Measurements from ENCODE around the gene RO60.
A peak's percentile ranks its signal among the peaks of the same experiment; 100 is the strongest.

Gene RO60

DNA sequence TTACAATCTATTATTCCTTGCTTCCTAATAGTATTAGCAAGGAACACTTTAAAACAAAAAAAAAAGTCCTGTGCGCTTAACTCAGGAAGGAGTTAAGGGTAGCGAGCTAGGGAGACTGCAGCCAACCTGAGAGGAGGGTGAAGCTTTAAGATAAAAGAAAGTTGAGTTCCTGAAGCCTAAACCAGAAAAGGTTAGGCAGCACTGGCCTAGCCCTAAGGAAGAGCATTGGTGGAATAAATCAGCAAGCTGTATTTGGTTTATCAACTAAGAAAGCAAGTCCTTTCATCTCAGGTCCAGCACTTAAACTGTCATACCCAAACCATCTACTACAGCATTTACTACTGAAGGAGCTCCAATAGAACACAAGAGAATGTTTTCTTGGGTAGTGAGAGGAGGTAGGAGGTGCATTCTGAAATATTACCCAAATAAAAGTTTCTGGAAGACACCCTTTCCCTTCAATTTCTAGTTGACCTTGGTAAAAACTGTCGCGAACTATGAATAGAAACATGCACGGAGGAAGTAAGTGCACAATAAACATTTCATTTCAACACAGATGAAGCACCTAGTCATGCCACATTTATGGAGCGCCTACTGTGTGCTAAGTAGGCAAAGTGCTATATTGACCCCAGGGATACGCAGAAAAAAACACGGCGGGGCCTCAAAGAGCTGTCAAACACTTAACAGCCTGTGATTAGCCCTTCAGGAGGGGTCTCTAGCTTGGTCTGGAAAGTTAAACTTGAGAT, 44.5 kb downstream of the RO60 start:
- no peaks in the 10 kb centered on the region for H4K20me1 ChIP-seq (ENCODE audit: insufficient read depth, low read length)
- H3K27me3 ChIP-seq (ENCODE audit: insufficient read depth, low read length, poor library complexity), result peaks cover 5% of the 10 kb centered on the region
- H3K9me3 ChIP-seq (ENCODE audit: insufficient read depth, low read length, severe bottlenecking), result no peaks in the 10 kb centered on the region
- peaks cover 22% of the 10 kb centered on the region for H3K4me1 ChIP-seq (ENCODE audit: insufficient read depth, low read length)
- peak overlapping the region; percentile 33; the same call in 1 of the 2 replicates for H3K27ac ChIP-seq (ENCODE audit: low read length)
- H3K79me2 ChIP-seq (ENCODE audit: insufficient read depth, low read length), result peaks cover 15% of the 10 kb centered on the region
- DNase-seq (no peak), ATAC-seq (ENCODE audit: insufficient read depth, low read depth) (no peak)
- TF ChIP-seq, protein P1, sequence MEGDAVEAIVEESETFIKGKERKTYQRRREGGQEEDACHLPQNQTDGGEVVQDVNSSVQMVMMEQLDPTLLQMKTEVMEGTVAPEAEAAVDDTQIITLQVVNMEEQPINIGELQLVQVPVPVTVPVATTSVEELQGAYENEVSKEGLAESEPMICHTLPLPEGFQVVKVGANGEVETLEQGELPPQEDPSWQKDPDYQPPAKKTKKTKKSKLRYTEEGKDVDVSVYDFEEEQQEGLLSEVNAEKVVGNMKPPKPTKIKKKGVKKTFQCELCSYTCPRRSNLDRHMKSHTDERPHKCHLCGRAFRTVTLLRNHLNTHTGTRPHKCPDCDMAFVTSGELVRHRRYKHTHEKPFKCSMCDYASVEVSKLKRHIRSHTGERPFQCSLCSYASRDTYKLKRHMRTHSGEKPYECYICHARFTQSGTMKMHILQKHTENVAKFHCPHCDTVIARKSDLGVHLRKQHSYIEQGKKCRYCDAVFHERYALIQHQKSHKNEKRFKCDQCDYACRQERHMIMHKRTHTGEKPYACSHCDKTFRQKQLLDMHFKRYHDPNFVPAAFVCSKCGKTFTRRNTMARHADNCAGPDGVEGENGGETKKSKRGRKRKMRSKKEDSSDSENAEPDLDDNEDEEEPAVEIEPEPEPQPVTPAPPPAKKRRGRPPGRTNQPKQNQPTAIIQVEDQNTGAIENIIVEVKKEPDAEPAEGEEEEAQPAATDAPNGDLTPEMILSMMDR (IDR thresholded peaks at IDR 0.05; ENCODE audit: borderline replicate concordance, extremely low read depth, low read length, poor library complexity, severe bottlenecking), result no peak
- TF ChIP-seq EZH2 (IDR thresholded peaks at IDR 0.05; ENCODE audit: borderline replicate concordance, low read depth, low read length, severe bottlenecking), result no peak
- peak overlapping the region; percentile 74 to 79 for H3K4me3 ChIP-seq (ENCODE audit: low read depth in 1 of 2, low read length in 2 of 2)
- H3K4me2 ChIP-seq (ENCODE audit: insufficient read depth, low read length), result peak overlapping the region; percentile 81
- peak overlapping the region; percentile 73 for H3K9ac ChIP-seq (ENCODE audit: low read depth, low read length)
- peak overlapping the region; percentile 80 for H2AFZ ChIP-seq (ENCODE audit: low read depth, low read length)
- peaks cover 13% of the 10 kb centered on the region for H3K36me3 ChIP-seq (ENCODE audit: insufficient read depth, low read length)

DNA sequence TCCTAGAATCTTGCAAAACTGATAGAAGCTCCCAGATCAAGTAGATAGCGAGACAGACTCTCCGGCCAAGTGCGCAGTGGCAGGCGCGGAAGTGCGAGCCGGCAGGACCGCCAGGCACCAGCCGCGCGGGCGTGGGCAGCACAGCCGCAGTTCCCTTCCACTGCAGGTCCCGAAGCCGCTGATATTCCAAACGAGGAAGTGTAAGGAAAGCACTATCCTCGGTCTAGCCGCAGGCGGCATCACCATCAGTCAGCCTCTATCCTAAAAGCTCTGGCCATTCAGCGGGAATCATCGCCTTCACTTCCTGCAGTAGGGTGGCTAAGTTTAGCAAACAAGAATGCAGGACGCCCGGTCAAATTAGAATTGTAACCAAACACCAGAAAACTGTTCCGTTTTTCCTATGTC, 45.1 kb downstream of the RO60 start:
- Histone ChIP-seq H3K4me1 (ENCODE audit: insufficient read depth, low read length) (peaks cover 22% of the 10 kb centered on the region), H3K27ac (ENCODE audit: low read length) (peak overlapping the region; percentile 33; the same call in 1 of the 2 replicates), H3K9me3 (ENCODE audit: insufficient read depth, low read length, severe bottlenecking) (no peaks in the 10 kb centered on the region), H3K27me3 (ENCODE audit: insufficient read depth, low read length, poor library complexity) (peaks cover 5% of the 10 kb centered on the region), H2AFZ (ENCODE audit: low read depth, low read length) (peak overlapping the region; percentile 80), H3K36me3 (ENCODE audit: insufficient read depth, low read length) (peaks cover 7% of the 10 kb centered on the region), H3K4me2 (ENCODE audit: insufficient read depth, low read length) (peak overlapping the region; percentile 81), H3K79me2 (ENCODE audit: insufficient read depth, low read length) (peaks cover 15% of the 10 kb centered on the region), H3K9ac (ENCODE audit: low read depth, low read length) (peak overlapping the region; percentile 73), H4K20me1 (ENCODE audit: insufficient read depth, low read length) (no peaks in the 10 kb centered on the region), H3K4me3 (ENCODE audit: low read depth in 1 of 2, low read length in 2 of 2) (peak overlapping the region; percentile 74 to 79)
- no peak for DNase-seq
- no peak for TF ChIP-seq EZH2 (IDR thresholded peaks at IDR 0.05; ENCODE audit: borderline replicate concordance, low read depth, low read length, severe bottlenecking)
- TF ChIP-seq, protein P1 (IDR thresholded peaks at IDR 0.05; ENCODE audit: borderline replicate concordance, extremely low read depth, low read length, poor library complexity, severe bottlenecking), result peak; percentile 2
- ATAC-seq (ENCODE audit: insufficient read depth, low read depth), result peak; percentile 46

DNA sequence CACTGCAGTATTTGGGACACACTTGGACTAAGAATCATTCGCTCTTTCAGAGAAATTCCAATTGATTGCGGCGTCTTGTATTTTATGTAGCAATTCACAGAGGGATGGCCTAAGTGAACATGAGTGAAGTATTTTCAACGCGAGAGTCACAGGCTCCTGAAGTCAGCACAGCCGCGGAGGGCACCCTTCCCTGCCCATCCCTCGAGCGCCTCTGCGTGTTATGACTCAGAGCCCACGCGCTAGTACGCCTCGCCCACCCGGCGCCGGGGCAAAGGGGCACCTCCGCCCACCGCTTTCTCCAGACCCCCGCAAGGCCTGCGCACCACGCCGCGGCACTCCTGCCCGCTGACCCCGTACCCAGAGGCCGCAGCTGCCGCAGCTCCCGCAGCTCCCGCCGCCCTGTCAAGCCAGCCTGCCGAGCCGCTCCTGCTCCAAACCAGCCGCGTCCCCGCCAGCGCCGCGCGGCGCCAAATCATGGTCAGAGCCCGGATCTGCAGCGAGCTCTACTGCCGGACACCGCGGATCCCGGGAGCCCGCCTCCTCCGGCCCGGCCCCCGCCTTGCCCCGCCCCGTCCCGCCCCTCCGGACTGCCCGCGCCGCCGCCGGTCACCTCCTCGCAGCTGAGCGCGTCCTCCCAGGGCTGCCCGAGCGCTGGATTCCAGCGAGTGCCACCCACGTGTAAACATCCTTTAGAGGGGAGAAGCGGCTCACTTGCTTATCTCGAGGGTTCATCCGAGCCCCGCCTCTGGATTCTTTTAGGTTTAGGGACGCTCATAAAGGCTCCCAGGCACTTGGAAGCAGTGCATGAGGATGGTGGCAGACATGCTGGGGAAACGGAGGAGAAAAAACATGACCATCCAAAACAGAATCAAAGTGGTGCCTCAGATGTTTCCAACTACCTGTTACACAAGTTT, 45.8 kb downstream of the RO60 start, which contains the start of gene GLRX2:
Gene GLRX2, minus strand, starts transcription at position 508 of the 914 bp plus-strand sequence. Its CDS starts 32 bp downstream, at position 476.
- Histone ChIP-seq H3K4me3 (ENCODE audit: low read depth in 1 of 2, low read length in 2 of 2) (peak within 1 kb of the TSS; percentile 74 to 79), H3K79me2 (ENCODE audit: insufficient read depth, low read length) (peaks cover 15% of the 10 kb centered on the region), H3K4me1 (ENCODE audit: insufficient read depth, low read length) (peaks cover 22% of the 10 kb centered on the region), H3K4me2 (ENCODE audit: insufficient read depth, low read length) (peak within 1 kb of the TSS; percentile 81), H3K27me3 (ENCODE audit: insufficient read depth, low read length, poor library complexity) (peaks cover 5% of the 10 kb centered on the region), H3K27ac (ENCODE audit: low read length) (peak within 1 kb of the TSS; percentile 49; the same call in 1 of the 2 replicates), H3K9me3 (ENCODE audit: insufficient read depth, low read length, severe bottlenecking) (no peaks in the 10 kb centered on the region), H3K9ac (ENCODE audit: low read depth, low read length) (peak within 1 kb of the TSS; percentile 73), H2AFZ (ENCODE audit: low read depth, low read length) (peak within 1 kb of the TSS; percentile 80), H3K36me3 (ENCODE audit: insufficient read depth, low read length) (peaks cover under 1% of the 10 kb centered on the region; the same call in 1 of the 2 replicates), H4K20me1 (ENCODE audit: insufficient read depth, low read length) (no peaks in the 10 kb centered on the region)
- ATAC-seq (ENCODE audit: insufficient read depth, low read depth) (peak; percentile 92), DNase-seq (peak; percentile 62)
- TF ChIP-seq, protein P1 (IDR thresholded peaks at IDR 0.05; ENCODE audit: borderline replicate concordance, extremely low read depth, low read length, poor library complexity, severe bottlenecking), result no peak
- no peak for TF ChIP-seq EZH2 (IDR thresholded peaks at IDR 0.05; ENCODE audit: borderline replicate concordance, low read depth, low read length, severe bottlenecking)

All from DND-41 (cell line).